Amniotic stem cell (primary cell): Measurements from ENCODE around the gene RAD51B.
A peak's percentile ranks its signal among the peaks of the same experiment; 100 is the strongest.
"Not testable (repeated sequence)": the region's sequence is repeated elsewhere in the genome, so short reads cannot be mapped to it uniquely, and the experiment has no call there.

Source experiments
- DNase-seq: peaks from one replicate; lab custom pipeline; 2025; lab: John Stamatoyannopoulos, UW

RAD51B gene

DNA sequence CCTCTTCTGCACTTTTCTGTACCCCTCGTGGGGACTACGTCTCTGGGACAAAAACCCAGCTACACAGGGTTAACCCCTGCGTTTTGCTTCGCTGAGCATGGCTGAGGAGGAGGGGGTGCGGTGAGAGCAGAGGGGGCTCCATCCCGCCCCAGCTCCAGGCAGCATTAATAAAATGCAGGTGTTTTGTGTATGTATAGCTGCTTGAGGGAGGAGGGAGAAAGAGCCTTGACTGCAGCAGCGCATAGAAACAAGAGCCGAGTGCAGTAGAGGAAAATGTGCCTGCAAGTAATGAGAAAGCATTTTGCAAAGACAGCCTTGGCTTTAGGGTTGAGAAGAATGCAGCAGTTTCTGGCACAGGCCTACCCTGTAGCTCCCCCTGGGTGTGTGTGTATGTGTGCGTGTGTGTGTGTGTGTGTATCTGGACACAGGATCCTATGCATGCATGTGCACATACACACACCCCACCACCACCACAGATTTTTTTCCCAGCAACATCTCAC, 869.3 kb downstream of the RAD51B start:
- no peak for DNase-seq

DNA sequence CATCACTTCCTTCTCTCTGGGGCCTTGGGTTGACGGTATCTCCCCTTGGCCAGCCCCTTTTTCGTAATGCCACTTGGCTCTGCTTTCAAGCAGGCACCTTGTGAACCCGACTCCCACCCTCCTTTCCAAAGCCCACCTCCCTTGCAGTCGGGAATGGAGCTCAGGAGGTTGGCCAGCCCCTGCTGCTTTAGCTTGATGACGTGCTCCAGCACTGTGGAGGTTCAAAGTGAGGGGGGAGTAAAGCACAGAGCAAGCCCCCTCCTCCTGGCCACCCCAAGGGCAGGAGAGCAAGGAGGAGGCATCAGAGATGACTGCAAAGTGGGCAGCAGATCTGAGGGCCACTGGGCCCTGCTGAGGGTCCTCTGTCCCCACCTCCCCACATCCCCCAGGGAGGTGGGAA, 869.9 kb downstream of the RAD51B start:
- no peak for DNase-seq

DNA sequence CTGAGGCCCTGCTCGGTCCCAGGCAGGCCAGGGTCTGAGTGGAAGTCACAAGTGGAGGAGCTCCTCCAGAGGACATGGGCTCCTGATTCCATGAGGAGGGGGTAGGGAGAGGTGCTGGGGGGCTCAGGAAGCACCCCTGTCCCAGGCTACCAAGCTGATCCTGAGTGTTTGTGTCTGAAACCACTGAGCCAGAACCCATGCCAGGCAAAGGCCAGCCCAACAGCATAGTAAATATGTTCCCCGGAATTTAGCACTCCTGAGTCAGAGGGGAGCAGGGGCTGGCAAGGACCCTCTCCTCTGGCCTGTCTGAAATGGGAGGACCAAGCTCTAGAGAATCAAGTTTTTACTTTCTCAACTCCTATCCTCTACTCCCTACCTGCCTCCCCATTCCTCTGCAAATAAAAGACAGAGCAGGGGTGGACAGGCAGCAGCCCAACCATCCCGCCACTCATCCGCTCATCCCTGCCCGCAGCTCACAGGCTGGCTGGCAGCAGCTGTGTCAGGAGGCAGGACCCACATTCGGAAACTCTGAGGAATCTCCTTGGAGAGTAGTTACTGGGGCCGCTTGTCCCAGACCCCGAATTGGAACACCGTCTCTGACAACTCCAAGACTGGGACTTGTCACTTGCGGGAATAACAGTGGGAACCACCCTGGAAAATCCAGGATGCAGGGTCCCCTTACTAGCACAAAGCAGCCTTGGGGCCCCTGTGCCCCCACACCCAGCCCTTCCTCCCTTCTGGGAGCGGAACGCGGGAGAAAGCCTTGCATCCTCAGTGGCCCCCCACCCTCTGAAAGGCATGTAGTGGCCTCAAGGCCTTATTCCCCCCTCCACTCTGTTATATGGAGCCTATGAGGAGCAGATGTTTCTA, 870.7 kb downstream of the RAD51B start:
- no peak for DNase-seq

DNA sequence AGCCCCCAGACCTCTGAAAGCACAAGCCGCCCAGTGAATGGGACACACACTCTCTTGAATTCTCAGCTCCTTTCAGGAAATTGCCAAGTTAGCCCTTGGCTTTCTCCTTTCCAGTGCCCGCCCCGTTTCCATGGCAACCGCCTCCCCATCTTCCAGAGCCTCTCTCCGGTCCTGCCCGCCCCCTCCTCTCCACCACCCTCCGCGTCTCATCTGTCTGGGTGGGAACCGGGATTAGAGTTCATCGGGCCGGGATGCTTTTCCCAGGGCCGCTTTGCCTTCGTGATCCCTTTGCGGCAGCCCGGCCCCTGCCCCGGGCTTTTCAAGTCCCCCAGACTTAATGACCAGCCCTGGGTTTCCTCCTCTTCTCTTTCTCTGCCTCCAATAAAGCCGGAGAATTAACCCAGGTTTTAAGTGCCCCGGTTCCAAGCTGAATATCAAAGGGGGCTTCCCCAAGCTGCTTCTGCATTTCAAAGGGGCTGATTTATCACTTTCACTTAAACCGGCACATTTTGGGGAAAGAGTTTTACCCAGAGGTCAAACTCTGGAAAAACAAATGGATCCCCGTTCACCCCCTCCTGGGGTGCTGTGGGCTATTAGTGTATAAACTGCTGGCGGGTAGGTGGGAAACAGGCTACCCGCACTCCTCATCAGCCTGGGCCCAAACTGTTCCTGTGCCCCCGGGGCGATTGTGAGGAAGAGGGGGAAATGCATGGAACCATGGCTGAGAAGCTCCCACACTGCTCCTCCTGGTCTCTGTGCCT, 871.6 kb downstream of the RAD51B start:
- DNase-seq, result no peak

DNA sequence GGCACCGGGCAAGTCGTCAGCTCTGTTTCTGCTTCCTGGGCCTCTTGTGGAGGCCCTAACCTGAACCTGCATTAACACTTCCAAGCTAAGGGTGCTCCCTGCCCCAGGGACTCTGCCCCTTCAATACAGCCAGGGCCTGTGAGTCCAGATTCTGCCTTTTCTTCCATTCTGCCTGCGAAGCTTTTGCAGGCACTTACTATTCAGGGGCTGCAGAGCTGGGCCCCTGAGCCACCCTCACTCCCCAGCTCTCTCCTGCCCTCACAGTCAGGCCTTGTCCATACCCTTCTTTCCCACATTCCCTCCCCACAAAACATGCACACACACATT, 872.2 kb downstream of the RAD51B start:
- no peak for DNase-seq

DNA sequence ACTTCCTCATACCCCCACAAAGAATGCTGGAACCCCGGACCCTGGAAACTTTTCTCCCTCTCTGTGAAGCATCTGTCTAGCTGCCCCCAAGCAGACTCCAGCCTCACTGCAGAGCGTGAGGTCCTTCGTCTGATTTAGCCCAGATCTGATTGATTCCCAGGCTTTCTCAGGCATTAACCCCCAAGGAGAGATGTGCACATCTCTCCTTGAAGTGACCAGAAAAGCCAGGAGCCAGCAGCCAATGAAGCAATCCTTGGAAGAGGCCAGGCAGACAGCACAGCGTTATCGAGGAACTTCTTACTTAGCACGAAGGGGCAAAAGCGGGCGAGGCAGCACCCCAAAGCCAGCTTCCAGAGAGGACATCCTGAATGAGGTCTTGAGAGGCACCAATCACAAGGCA, 872.6 kb downstream of the RAD51B start:
- no peak for DNase-seq

DNA sequence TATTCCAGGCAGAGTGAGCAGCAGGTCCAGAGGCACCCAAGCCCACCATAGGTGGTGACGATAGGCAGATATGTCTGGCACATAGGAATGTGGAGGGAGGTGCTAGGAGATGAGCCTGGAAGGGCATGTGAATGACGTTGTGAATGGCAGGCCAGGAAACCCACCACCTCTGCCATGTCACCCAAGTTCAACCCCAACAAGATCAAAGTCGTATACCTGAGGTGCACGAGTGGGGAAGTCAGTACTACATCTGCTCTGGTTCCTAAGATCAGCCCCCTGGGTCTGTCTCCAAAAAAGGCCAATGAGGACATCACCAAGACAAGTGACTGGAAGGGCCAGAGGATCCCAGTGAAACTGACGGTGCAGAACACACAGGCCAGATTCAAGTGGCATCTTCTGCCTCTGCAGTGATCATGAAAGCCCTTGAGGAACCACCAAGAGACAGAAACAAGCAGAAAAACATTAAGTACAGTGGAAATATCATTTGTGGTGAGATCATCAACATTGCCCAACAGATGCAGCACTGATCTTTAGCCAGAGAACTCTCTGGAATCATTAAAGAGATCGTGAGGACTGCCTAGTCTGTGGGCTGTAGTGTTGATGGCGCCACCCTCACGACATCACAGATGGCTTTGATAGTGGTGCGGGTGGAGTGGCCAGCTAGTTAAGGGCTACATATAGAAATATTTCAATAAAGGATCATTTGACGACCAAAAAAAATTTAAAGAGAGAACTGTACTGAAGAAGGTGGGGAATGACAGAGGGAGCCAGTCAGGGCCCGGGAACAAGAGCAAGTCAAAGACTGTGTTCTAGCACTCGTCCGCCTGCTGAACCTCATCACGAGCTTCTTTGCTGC, 873.6 kb downstream of the RAD51B start:
- peak; percentile 26 for DNase-seq

DNA sequence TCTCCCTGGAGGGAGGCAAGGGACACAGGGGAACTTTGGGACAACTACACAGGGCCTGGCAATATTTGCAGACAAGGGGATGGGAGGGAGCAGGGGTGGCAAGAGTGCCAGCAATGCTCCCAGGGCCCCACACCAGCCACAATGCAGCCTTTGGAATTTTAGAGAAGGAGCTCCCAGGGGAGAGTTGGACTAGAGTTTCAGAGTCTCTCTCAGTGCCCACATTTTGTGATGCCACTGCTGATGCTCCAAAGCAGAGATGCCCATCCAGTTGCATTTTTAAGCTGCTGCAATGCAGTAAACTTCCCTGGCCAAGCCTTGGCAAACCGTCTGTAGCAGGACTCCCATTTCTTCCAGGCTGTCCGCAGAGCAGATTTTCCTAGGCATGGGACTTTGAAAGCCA, 874.3 kb downstream of the RAD51B start:
- DNase-seq, result no peak

DNA sequence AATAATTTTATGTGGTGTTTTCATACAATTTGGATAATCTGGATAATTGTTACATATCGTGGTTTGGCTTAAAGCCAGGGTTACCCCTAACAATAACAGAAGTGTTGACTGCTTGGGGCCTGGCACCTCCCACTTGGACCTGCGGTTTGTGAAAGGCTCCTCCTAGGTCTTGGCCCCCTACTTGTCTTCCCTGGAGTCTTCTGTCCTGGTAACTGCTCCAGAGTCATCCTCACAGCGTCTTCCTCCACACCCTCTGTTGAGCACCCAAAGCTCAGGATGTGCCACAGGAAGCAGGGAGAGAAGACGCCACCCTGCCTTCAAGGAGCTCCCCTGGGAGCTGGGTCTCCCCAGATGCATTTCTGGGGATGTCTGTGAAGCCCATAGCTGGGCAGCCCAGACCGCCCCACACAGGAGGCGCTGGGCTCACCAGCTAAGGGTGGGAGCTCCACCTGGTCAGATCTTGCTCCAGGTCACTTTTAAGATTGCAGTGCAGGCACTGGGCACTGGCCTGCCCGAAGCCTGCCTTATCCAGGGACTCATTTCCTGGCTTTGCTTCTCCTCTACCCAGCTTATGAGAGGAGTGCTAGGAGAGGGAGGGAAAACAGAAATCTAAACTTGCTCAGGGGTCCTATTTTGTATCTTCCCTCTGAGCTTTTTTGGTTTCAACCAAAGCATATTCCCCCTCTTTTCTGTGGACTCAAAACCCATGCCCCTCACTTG, 875.1 kb downstream of the RAD51B start:
- DNase-seq, result no peak

DNA sequence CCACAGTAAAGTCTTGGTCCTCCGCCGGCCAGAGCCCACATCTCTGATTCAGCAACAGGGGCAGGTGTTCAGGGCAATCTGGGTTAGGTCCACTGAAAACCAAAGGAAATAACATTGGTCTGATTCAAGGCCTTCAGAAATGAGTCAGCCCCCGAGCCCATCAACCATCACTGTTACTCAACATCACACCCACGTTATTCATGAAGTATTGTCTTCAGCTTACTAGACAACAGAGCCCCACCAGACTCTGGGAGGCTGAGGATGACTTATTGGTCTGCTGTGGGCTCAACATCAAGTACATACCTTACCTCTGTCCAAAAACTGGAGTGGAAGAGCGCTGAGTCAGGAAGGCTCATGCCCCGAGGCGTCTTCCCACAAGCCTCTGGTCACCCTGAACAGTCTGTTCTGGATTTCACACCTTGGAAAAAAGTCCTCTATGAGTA, 875.8 kb downstream of the RAD51B start:
- DNase-seq, result peak; percentile 91

DNA sequence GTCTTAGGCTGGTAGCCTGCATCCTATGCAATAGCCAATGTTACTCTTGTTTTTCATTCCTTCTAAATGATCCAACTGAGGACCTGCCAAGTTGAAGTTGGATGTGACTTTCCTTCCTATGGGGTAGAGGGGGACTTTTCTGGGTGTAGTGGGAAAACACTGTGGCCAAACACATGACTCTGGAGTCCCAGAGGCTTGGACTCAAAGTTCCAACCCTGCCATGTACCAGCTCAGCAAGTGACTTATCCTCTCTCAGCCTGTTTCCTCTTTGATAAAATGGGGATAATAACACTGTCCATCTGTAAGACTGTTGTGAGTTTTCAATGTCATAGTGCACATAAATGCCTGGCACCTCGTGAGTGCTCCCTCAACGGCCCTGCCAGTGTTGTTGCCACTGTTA, 876.3 kb downstream of the RAD51B start:
- no peak for DNase-seq

DNA sequence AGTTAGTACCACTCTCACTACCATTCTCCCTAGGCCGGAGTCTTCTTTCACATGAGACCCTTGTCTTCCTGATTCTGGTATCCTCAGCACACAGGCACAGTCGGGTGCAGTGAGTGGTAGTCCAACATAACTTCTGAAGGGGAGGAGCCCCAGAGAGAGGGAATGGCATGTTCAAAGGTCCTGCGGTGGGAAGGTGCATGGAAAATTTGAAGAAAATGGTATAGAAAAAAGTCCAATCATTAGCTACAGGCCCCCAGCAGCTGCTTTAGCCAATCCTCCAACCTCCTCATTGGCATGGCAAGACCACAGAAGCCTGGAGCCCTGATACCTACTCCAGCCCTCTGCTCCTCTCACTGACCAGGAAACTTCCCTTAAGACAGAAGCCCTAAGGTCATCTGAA, 876.7 kb downstream of the RAD51B start:
- DNase-seq, result no peak

DNA sequence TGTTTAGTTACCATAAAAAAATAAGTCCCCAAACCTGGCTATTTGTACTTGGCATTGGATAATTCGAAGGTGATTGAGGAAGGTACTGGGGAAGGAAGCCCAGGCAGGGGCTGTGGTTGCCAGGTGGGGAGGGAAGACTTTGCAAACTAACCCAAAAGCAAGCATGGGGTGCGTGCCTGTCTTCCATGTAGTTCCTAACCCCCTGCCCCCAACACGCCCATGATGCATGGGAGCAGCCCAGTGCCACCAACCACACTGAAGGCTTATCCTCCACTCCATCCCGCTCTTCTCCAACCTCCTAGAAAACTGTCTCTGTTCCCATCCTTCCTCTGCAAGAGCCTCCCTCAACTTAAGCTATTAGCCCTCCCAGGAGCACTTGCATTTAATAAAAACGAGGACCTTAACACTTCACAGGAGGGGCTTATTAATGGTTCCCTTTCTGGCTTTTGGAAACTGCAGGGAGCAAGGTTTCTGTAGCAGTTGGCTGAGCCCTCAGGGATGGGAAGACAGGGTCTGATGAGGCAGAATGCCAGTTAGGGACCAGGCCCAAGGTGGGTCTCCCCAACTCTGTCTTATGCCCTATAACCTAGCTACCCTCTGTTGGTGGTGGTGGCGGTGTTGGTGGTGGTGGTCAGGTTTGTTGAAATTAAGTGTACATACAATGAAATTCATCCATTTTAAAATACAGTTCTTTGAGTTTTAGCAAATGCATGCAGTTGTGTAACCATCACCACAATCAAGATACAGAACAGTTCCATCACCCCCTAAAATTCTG, 877.3 kb downstream of the RAD51B start:
- no peak for DNase-seq

DNA sequence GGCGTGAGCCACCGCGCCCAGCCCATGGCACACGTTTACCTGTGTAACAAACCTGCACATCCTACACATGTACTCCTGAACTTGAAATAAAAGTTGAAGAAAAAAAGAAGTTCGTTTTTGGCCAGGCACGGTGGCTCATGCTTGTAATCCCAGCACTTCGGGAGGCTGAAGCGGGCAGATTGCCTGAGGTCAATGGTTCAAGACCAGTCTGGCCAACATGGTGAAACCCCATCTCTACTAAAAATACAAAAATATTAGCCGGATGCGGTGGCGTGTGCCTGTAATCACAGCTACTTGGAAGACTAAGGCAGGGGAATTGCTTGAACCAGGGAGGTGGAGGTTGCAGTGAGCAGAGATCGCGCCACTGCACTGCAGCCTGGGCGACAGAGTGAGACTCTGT, 879.2 kb downstream of the RAD51B start:
- DNase-seq, result not testable (repeated sequence)

DNA sequence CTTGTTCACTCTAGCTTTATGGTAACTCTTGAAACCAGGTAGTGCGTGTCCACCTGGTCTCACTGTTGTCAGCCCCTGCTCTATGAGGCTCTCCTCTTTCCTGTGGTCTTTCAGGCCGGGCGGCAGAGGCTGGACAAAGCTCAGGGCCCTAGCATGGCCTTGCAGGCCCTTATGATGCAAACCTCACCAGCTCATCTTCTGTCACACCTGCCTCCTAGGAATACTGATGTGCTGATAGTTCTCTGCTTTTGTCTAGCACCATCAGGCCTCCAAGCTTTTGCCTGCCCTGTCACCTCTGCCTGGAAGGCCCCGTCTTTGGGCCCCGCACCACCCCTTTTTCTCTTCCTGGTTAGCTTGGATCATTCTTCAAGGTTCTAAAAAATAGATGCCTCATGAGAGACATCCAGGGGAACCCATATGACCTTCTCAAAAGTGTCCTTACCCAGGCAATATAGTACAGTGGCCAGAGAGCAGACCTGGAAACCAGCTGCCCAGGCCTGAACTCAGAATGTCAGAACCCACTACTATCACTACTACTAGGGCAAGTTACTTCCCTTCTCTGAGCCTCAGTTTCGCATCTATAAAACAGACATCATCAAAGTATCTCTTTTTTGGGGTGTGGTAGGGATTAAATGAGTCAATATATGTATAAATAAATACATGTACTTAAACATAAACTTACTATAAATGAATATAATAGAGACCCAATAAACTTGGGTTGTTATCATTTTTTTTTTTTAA, 881.6 kb downstream of the RAD51B start:
- DNase-seq, result no peak

DNA sequence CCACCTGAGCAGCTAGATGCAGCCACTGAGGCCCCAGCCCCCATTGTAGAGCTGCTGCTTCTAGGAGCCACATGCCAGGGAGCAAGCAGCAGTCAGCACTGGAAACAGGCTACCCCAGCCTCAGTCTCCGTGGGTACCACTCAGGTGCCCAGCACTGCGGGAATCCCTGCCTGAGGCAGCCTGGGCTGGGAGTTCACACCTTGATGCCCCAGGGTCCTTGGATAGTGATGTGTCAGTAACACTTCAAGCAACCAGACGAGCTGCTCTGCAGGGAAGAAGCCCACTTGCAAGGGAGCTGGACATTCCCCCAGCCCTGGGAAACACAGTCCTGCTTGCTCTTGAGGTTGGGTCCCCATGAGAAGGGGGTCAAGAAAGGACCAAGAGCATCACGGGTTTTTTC, 882.6 kb downstream of the RAD51B start:
- DNase-seq, result no peak

DNA sequence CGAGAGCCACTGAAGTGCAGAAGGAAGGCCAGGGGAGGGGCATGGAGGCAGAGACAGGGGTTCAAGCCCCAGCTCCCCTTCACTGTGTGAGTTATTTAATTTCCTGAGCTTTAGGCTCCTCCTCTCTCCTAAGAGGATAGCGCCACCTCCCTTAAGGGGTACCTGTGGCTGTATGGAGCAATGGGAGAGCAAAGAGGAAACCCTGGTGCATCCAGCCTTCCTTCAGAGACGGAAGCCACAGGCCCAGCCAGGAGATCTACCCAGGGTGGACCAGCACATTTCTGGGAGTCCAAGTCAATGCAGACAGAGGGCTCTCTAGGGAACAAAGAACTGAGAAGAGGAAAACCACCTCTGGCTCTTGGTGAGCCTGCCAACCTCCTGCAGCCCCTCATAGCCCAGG, 883.0 kb downstream of the RAD51B start:
- no peak for DNase-seq

DNA sequence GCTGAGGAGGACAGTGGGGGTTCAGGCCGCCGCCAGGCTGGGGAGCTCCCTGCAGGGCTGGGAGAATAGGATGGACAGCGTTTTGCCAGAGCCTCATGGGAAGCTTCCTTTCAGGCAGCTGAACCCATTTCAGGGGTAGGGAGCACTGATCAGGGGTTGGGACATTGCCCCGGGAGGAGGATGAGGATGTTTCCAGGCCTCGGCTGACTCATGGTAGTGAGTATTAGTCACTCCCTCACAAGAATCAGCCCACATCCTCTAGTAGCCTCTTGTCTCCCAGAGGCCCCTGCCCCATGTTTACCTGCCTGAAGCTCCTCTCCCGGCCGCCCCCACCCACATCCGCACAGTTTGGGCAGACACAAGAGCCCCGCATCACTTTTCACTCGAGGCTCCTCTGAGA, 883.5 kb downstream of the RAD51B start:
- peak; percentile 15 for DNase-seq

DNA sequence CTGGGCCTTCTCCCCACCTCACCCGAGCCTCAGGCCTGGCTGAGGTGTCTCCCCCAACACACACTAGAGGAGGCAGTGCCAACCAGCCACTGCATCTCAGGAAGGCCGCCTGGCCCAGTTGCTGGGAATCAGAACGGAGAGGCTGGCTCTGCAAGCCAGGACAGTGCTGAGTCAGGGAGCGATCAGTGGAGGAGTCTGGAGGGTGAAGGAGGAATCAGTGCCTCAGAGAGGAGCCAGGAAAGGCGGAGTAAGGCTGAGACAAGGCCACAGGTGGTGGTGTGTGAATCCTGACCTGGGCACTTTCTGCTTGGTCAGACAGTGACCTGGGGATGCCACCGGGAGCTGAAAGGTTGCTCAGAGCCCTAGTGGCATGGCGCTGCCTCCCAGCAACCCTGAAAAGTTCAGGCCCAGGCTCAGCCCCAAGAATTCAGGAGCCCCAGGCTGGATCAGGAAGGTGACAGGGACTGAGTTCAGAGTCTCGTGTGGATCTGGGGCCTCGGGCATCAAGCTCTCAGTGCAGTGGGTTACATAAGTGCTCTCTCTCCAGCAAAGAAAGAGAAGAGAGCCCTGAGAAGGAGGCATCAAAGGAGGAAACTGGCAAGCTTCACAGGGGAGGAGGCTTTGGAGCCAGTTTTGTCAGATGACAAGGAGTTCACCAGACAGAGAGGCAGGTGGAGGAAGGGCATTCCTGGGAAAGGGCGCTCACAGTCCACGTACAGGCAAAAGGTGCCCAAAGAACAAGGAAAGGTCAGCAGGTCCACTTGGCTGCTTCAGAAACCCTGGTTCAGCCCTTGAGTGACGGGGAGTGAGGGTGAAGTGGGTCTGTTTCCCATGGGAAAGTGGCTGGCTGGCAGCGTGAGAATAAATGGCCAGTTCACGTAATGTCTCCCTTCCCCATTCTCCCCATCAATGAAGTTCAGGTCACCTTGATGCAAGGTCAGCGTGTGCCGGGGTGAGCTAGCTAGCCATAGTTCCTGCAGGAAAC, 885.4 kb downstream of the RAD51B start:
- no peak for DNase-seq
